Fibroblast of upper back skin (primary cell): ENCODE results near the gene ARNT2.

Experiments
- DNase-seq: peaks from one replicate; pipeline ENCODE4 v3.0.0-alpha.2; 2013

Gene ARNT2

GRCh38 chr15:80414546-80415357, 10.6 kb downstream of the ARNT2 start:
- no peak for DNase-seq

- no peak for DNase-seq
These were observed 11.1 kb downstream of the ARNT2 start for GRCh38 chr15:80415358-80415670.

- DNase-seq, result no peak
These were observed 12.5 kb downstream of the ARNT2 start for GRCh38 chr15:80416702-80417101.

GRCh38 chr15:80418892-80419537, 14.8 kb downstream of the ARNT2 start:
- DNase-seq, result peak; percentile 64

GRCh38 chr15:80419546-80419945, 15.4 kb downstream of the ARNT2 start:
- no peak for DNase-seq

GRCh38 chr15:80420658-80421057, 16.5 kb downstream of the ARNT2 start:
- no peak for DNase-seq

GRCh38 chr15:80423215-80423614, 19.0 kb downstream of the ARNT2 start:
- peak; percentile 51 for DNase-seq

- no peak for DNase-seq
These were observed 20.2 kb downstream of the ARNT2 start for GRCh38 chr15:80424381-80424780.

GRCh38 chr15:80426316-80426715, 22.1 kb downstream of the ARNT2 start:
- no peak for DNase-seq

GRCh38 chr15:80429964-80430363, 25.8 kb downstream of the ARNT2 start:
- DNase-seq, result no peak

- DNase-seq, result no peak
These were observed 27.6 kb downstream of the ARNT2 start for GRCh38 chr15:80431635-80432344.

- DNase-seq, result no peak
These were observed 28.1 kb downstream of the ARNT2 start for GRCh38 chr15:80432345-80432702.

GRCh38 chr15:80433836-80434235, 29.7 kb downstream of the ARNT2 start:
- DNase-seq, result no peak

- DNase-seq, result no peak
These were observed 30.9 kb downstream of the ARNT2 start for GRCh38 chr15:80434926-80435720.

GRCh38 chr15:80436511-80437307, 32.5 kb downstream of the ARNT2 start:
- peak; percentile 42 for DNase-seq

GRCh38 chr15:80437334-80437891, 33.2 kb downstream of the ARNT2 start:
- peak; percentile 75 for DNase-seq

- no peak for DNase-seq
These were observed 35.0 kb downstream of the ARNT2 start for GRCh38 chr15:80439140-80439539.

GRCh38 chr15:80440024-80440423, 35.8 kb downstream of the ARNT2 start:
- no peak for DNase-seq

GRCh38 chr15:80441041-80441440, 36.9 kb downstream of the ARNT2 start:
- no peak for DNase-seq

- DNase-seq, result no peak
These were observed 37.5 kb downstream of the ARNT2 start for GRCh38 chr15:80441714-80442113.

- no peak for DNase-seq
These were observed 38.7 kb downstream of the ARNT2 start for GRCh38 chr15:80442728-80443403.
